Thoracic aorta (tissue), 2 donors: ENCODE data around the gene SERPIND1. TPM values are rescaled to one million over a fixed set of nuclear protein-coding genes. Genes with fewer than 3 reads are reported as not detected.
A peak's percentile ranks its signal among the peaks of the same experiment; 100 is the strongest.

ENCODE experiments used
- ATAC-seq: fragments of 150-250 bp; one replicate; pipeline ENCODE4 v1.8.0; 2017; ENCODE audit warnings: low read depth; ENCODE audit not compliant: insufficient number of reproducible peaks, low FRiP score
- DNase-seq: peaks from one replicate; pipeline ENCODE4 v3.0.0-alpha.2; 2020; ENCODE audit warnings: low spot score
- H3K27ac ChIP-seq, 2 donors: fragments of 200-600 bp; sonication (generic); 1 replicate in 1 of 2; 2 replicates in 1 of 2; pipeline ENCODE4 v1.5.1; 2016; ENCODE audit warnings: mild to moderate bottlenecking in 2 of 2, moderate library complexity in 2 of 2
- H3K27me3 ChIP-seq: fragments of 200-600 bp; sonication (generic); replicated peaks from 2 replicates; pipeline ENCODE4 v1.6.0; 2016; ENCODE audit warnings: mild to moderate bottlenecking; ENCODE audit not compliant: insufficient read depth
- H3K36me3 ChIP-seq: fragments of 200-600 bp; sonication (generic); one replicate; pipeline ENCODE4 v1.5.1; 2016
- H3K4me1 ChIP-seq, 2 donors: fragments of 200-600 bp; sonication (generic); 1 replicate in 1 of 2; 2 replicates in 1 of 2; pipeline versions ENCODE4 v1.5.1 to v1.6.0; 2016; ENCODE audit warnings: low read depth in 2 of 2, mild to moderate bottlenecking in 1 of 2; ENCODE audit not compliant: control insufficient read depth in 1 of 2
- H3K4me3 ChIP-seq: fragments of 200-600 bp; sonication (generic); 2 replicates; pipeline ENCODE4 v1.5.1; 2016; ENCODE audit warnings: mild to moderate bottlenecking
- H3K9me3 ChIP-seq: fragments of 200-600 bp; sonication (generic); 2 replicates; pipeline ENCODE4 v1.5.1; 2016
- total RNA-seq, 2 donors: library from RNA; depleted of rRNA; stranded (reverse); fragments of >200 nt; gene quantifications; one replicate each; pipeline versions ENCODE4 v1.1.0 to v1.2.3, GENCODE V29; 2016
- TF ChIP-seq, protein P1 (sequence below): fragments of 200-600 bp; sonication (generic); IDR thresholded peaks from one replicate; pipeline ENCODE4 v1.5.1; 2019; ENCODE audit warnings: antibody characterized with exemption

SERPIND1 gene
- total RNA-seq, 2 donors from 2014 or later, result not detected

DNA sequence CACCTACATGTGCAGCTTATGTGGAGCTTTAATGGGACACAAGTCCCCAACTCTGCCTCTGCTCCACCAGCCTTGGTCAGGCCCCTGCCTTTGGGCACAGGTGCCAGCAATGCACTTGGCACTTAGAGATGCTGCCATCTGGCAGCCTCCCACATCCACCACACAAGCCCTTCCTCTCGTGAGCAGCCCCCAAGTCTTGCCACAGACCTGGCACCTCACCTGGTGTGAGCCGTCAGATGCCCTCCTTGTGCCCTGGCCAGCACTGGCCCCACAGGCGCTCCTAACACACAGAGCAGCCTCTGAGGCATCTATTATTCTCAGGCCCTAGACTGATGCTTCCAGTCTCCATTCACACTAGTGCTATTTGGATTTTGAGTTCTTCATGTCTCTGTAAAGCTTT lies 24.5 kb upstream of the SERPIND1 start:
- Histone ChIP-seq H3K4me3 (no peak overlapping the region), H3K27me3 (no peaks in the 10 kb centered on the region), H3K4me1 (peaks cover 0 to 35% of the 10 kb centered on the region in 2 donors), H3K27ac (peak overlapping the region in 1 of 2 donors; percentile 67), H3K9me3 (no peaks in the 10 kb centered on the region), H3K36me3 (peaks cover 34% of the 10 kb centered on the region)
- TF ChIP-seq, protein P1, sequence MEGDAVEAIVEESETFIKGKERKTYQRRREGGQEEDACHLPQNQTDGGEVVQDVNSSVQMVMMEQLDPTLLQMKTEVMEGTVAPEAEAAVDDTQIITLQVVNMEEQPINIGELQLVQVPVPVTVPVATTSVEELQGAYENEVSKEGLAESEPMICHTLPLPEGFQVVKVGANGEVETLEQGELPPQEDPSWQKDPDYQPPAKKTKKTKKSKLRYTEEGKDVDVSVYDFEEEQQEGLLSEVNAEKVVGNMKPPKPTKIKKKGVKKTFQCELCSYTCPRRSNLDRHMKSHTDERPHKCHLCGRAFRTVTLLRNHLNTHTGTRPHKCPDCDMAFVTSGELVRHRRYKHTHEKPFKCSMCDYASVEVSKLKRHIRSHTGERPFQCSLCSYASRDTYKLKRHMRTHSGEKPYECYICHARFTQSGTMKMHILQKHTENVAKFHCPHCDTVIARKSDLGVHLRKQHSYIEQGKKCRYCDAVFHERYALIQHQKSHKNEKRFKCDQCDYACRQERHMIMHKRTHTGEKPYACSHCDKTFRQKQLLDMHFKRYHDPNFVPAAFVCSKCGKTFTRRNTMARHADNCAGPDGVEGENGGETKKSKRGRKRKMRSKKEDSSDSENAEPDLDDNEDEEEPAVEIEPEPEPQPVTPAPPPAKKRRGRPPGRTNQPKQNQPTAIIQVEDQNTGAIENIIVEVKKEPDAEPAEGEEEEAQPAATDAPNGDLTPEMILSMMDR, result no peak
- DNase-seq, result no peak
- ATAC-seq, result no peak

DNA sequence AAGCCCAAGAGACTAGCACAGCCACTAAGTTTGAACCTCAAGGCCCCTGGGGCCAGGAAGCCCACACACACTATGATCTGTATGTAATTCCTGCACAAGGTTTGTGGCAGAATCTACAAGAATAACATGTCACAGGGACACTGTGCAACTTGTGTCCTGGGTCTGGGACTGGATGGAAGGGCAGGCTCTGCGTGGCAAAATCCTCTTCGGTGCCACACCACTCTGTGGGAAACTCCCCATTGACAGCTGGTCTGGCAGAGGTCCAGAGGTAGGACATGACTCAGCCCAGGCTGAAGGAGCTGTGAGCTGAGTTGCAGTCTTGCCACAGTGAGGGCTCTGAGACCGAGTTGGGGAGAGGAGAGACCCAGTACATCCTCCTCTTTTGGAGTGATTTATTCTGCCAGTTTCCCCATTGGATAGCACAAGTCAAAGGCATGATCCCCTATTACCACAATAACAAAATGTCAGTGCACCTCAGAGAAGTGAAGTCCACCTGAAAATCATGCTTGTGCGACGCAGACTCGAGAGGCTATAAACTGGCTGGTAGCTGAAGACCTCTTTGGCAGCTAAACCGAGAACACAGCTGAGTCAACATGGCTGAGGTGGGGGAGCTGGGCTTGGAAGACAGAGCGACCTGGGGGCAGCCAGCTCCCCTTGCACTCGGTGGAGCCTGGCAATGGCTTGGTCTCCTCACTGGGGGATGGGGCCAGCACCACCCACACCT lies 23.3 kb upstream of the SERPIND1 start:
- Histone ChIP-seq H3K9me3 (no peaks in the 10 kb centered on the region), H3K27me3 (no peaks in the 10 kb centered on the region), H3K4me1 (peaks cover 0 to 35% of the 10 kb centered on the region in 2 donors), H3K27ac (peak overlapping the region in 1 of 2 donors; percentile 34), H3K36me3 (peaks cover 26% of the 10 kb centered on the region), H3K4me3 (no peak overlapping the region)
- no peak for ATAC-seq
- peak; percentile 32 for DNase-seq
- TF ChIP-seq, protein P1, result no peak

DNA sequence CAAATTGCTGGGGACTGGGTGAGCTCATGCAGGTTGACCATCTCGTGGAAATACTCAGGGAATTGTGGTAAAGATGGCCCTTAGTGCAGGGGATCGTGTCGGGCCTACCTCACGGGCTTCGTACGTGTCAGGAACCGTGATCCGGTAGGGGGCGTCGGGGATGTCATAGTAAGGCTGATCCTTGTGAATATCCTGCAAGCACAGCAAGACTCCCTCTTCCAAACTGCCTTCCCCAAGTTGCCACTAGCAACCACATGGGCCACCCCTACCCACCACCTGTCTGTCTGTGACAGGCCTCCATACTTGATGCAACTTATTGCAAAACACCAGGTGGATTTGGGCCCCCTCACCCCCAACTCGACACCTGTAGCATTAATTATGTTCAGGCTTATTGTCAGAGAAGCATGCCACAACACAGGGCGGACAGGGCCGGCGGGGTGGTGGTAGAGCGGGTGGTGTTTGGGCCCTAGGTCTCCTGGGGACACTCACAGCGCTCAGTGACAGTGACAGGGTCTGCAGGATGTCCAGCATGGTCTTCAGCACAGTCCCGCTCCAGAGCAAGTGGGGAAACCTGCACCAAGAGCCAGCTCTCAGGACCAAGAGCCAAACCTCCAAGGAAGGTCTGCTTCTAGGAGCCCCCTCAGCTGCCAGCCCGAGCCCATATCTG lies 22.6 kb upstream of the SERPIND1 start:
- Histone ChIP-seq H3K9me3 (no peaks in the 10 kb centered on the region), H3K4me1 (peaks cover 0 to 35% of the 10 kb centered on the region in 2 donors), H3K27ac (peak overlapping the region in 1 of 2 donors; percentile 34), H3K4me3 (no peak overlapping the region), H3K27me3 (no peaks in the 10 kb centered on the region), H3K36me3 (peaks cover 26% of the 10 kb centered on the region)
- no peak for DNase-seq
- TF ChIP-seq, protein P1, result no peak
- ATAC-seq, result no peak

DNA sequence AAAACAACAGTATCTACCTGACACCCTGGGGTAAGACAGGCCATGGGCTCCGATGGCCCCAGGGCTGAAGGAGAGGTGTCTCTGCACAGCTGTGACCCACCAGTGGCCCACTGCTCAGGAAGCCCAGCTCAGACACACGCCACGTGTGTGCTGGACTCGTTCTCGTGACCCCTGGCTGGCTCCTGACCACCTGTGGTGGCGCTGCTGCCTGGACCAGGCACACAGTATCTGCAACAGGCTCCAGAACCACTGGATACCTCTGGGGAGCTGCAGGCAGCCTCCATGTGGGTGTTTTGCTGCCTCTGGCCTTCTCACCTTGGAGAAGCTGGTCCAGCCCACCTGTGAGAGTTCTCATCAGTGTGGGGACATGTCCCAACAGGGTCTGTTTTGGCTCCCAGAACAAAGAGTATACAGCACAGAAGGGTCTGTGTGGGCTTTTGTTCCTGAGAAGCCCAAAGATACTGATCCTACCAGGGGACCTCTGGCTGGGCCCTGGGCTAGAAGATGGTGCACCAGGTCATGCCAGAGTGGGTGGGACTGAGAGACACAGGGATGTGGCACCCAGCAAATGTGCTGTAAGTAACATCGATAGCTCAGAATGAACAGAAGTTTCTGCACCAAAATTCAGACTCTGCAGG lies 21.7 kb upstream of the SERPIND1 start:
- H3K36me3 ChIP-seq, result peaks cover 17% of the 10 kb centered on the region
- ATAC-seq (no peak), DNase-seq (no peak)
- no peaks in the 10 kb centered on the region for H3K9me3 ChIP-seq
- no peak overlapping the region for H3K4me3 ChIP-seq
- TF ChIP-seq, protein P1, result no peak
- H3K27me3 ChIP-seq, result no peaks in the 10 kb centered on the region
- H3K27ac ChIP-seq, result no peak overlapping the region
- peaks cover 0 to 35% of the 10 kb centered on the region in 2 donors for H3K4me1 ChIP-seq

DNA sequence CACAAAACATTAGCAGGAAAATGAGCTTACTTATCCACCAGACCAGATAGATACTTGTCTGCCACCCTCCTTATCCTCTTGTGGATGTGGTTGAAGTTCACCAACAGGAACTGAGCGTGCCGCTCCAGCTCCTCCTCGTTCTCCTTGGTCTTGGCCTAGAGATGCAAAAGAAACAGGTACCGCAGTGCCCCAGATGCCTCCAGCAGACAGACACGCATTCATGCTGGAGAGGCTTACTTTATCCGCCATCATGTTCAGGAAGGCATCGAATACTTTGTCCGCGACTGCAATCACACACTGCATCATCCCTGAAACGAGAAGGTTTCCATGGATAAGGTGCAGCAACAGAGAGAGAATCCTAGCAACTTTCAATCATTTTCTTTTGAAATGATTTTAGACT lies 21.0 kb upstream of the SERPIND1 start:
- Histone ChIP-seq H3K27me3 (no peaks in the 10 kb centered on the region), H3K9me3 (no peaks in the 10 kb centered on the region), H3K27ac (no peak overlapping the region), H3K4me3 (no peak overlapping the region), H3K36me3 (peaks cover 14% of the 10 kb centered on the region), H3K4me1 (peaks cover 0 to 35% of the 10 kb centered on the region in 2 donors)
- TF ChIP-seq, protein P1, result no peak
- ATAC-seq (no peak), DNase-seq (no peak)
